ENCODE results near the gene DOCK6. TPM values are rescaled to one million over a fixed set of nuclear protein-coding genes. Genes with fewer than 3 reads are reported as not detected.

DOCK6 gene
- total RNA-seq, 1 donor from 2014 or later = 86.9 TPM

DNA sequence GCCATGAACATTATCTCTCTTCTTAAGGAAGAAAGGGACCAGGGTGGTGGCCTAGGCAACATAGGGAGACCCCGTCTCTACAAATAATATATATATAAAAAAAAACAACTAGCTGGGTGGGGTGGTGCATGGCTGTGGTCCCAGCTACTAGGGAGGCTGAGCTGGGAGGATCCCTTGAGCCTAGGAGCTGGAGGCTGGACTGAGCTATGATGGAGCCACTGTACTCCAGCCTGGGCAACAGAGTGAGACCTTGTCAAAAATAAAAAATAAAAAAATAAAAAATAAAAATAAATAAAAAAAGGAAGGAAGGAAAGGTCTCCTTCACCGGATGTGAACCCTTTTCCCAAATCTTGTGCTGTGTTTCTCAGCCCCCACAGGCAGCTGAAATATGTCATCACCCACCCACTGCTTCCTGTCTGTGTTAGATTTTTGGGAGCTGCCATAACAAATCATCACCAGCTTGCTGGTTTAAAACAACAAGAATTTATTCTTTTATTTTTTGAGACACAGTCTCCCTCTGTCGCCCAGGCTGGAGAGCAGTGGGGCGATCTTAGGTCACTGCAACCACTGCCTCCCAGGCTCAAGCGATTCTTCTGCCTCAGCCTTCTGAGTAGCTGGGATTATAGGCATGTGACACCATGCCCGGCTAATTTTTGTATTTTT lies 24.1 kb upstream of the DOCK6 start:
- Mint-ChIP-seq H3K27me3 (ENCODE audit: unreplicated experiment) (no peaks in the 10 kb centered on the region), H3K4me1 (ENCODE audit: unreplicated experiment) (peaks cover 30% of the 10 kb centered on the region), H3K36me3 (ENCODE audit: unreplicated experiment) (no peaks in the 10 kb centered on the region), H3K27ac (ENCODE audit: unreplicated experiment) (peak overlapping the region; percentile 58), H3K9me3 (ENCODE audit: unreplicated experiment) (no peaks in the 10 kb centered on the region), H3K4me3 (ENCODE audit: unreplicated experiment) (no peak overlapping the region)
- DNase-seq (ENCODE audit: extremely low spot score, unreplicated experiment) = no peak
- TF ChIP-seq, protein P1, sequence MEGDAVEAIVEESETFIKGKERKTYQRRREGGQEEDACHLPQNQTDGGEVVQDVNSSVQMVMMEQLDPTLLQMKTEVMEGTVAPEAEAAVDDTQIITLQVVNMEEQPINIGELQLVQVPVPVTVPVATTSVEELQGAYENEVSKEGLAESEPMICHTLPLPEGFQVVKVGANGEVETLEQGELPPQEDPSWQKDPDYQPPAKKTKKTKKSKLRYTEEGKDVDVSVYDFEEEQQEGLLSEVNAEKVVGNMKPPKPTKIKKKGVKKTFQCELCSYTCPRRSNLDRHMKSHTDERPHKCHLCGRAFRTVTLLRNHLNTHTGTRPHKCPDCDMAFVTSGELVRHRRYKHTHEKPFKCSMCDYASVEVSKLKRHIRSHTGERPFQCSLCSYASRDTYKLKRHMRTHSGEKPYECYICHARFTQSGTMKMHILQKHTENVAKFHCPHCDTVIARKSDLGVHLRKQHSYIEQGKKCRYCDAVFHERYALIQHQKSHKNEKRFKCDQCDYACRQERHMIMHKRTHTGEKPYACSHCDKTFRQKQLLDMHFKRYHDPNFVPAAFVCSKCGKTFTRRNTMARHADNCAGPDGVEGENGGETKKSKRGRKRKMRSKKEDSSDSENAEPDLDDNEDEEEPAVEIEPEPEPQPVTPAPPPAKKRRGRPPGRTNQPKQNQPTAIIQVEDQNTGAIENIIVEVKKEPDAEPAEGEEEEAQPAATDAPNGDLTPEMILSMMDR (IDR thresholded peaks at IDR 0.05) = peak; percentile 53

- no peak overlapping the region for H3K4me3 Mint-ChIP-seq (ENCODE audit: unreplicated experiment)
- peak overlapping the region; percentile 72 for H3K27ac Mint-ChIP-seq (ENCODE audit: unreplicated experiment)
- DNase-seq (ENCODE audit: extremely low spot score, unreplicated experiment) = no peak
- peaks cover 2% of the 10 kb centered on the region for H3K27me3 Mint-ChIP-seq (ENCODE audit: unreplicated experiment)
- TF ChIP-seq, protein P1 (IDR thresholded peaks at IDR 0.05) = no peak
- H3K36me3 Mint-ChIP-seq (ENCODE audit: unreplicated experiment) = no peaks in the 10 kb centered on the region
- no peaks in the 10 kb centered on the region for H3K9me3 Mint-ChIP-seq (ENCODE audit: unreplicated experiment)
- H3K4me1 Mint-ChIP-seq (ENCODE audit: unreplicated experiment) = peaks cover 32% of the 10 kb centered on the region
These were observed 22.2 kb upstream of the DOCK6 start for GRCh38 chr19:11284515-11284914.

- peak overlapping the region; percentile 1 for H3K27ac Mint-ChIP-seq (ENCODE audit: unreplicated experiment)
- no peak overlapping the region for H3K4me3 Mint-ChIP-seq (ENCODE audit: unreplicated experiment)
- no peak for DNase-seq (ENCODE audit: extremely low spot score, unreplicated experiment)
- TF ChIP-seq, protein P1 (IDR thresholded peaks at IDR 0.05) = no peak
- no peaks in the 10 kb centered on the region for H3K9me3 Mint-ChIP-seq (ENCODE audit: unreplicated experiment)
- H3K4me1 Mint-ChIP-seq (ENCODE audit: unreplicated experiment) = peaks cover 25% of the 10 kb centered on the region
- H3K27me3 Mint-ChIP-seq (ENCODE audit: unreplicated experiment) = peaks cover 5% of the 10 kb centered on the region
- no peaks in the 10 kb centered on the region for H3K36me3 Mint-ChIP-seq (ENCODE audit: unreplicated experiment)
These were observed 19.2 kb upstream of the DOCK6 start for GRCh38 chr19:11281356-11282049.

GRCh38 chr19:11279505-11280236 lies 17.3 kb upstream of the DOCK6 start:
- H3K36me3 Mint-ChIP-seq (ENCODE audit: unreplicated experiment) = no peaks in the 10 kb centered on the region
- H3K9me3 Mint-ChIP-seq (ENCODE audit: unreplicated experiment) = no peaks in the 10 kb centered on the region
- DNase-seq (ENCODE audit: extremely low spot score, unreplicated experiment) = no peak
- TF ChIP-seq, protein P1 (IDR thresholded peaks at IDR 0.05) = no peak
- no peak overlapping the region for H3K4me3 Mint-ChIP-seq (ENCODE audit: unreplicated experiment)
- H3K4me1 Mint-ChIP-seq (ENCODE audit: unreplicated experiment) = peaks cover 20% of the 10 kb centered on the region
- H3K27ac Mint-ChIP-seq (ENCODE audit: unreplicated experiment) = no peak overlapping the region
- H3K27me3 Mint-ChIP-seq (ENCODE audit: unreplicated experiment) = peaks cover 5% of the 10 kb centered on the region

GRCh38 chr19:11278670-11279069 lies 16.3 kb upstream of the DOCK6 start:
- Mint-ChIP-seq H3K4me3 (ENCODE audit: unreplicated experiment) (no peak overlapping the region), H3K9me3 (ENCODE audit: unreplicated experiment) (no peaks in the 10 kb centered on the region), H3K4me1 (ENCODE audit: unreplicated experiment) (peaks cover 13% of the 10 kb centered on the region), H3K27ac (ENCODE audit: unreplicated experiment) (no peak overlapping the region), H3K27me3 (ENCODE audit: unreplicated experiment) (peaks cover 5% of the 10 kb centered on the region), H3K36me3 (ENCODE audit: unreplicated experiment) (no peaks in the 10 kb centered on the region)
- TF ChIP-seq, protein P1 (IDR thresholded peaks at IDR 0.05) = no peak
- DNase-seq (ENCODE audit: extremely low spot score, unreplicated experiment) = no peak

Measured in osteocyte (in vitro differentiated cells).